Panc1 (cell line): ENCODE results near the gene MMP15. TPM values are rescaled to one million over a fixed set of nuclear protein-coding genes. Genes with fewer than 3 reads are reported as not detected.

Experiments
- ATAC-seq: fragments of 200-7000 bp; cut with Tn5 transposase; 2 replicates; pipeline ENCODE4 v1.9.1; 2020; ENCODE audit warnings: mild to moderate bottlenecking, moderate library complexity
- BruUV-seq: library from RNA; stranded (reverse); fragments of 400-500 nt; replicated peaks from 2 replicates; lab custom pipeline; 2021; lab: Mats Ljungman, UMichigan
- CTCF ChIA-PET: fragments of 300-600 bp; sonication (Branson Sonifier 250); formaldehyde crosslinking; loops from one replicate; lab custom pipeline; 2022; ENCODE audit warnings: antibody characterized with exemption; lab: Charles Lee
- POLR2A ChIA-PET: fragments of 300-600 bp; sonication (Branson Sonifier 250); formaldehyde crosslinking; loops from one replicate; lab custom pipeline; 2022; ENCODE audit warnings: antibody characterized with exemption; lab: Charles Lee
- DNase-seq: peaks from one replicate; pipeline ENCODE4 v3.0.0-alpha.2; 2010; ENCODE audit warnings: low read depth, low spot score
- H3K27ac ChIP-seq: 2 replicates; pipeline ENCODE4 v1.5.1; 2011; ENCODE audit warnings: mild to moderate bottlenecking, low read length, inconsistent platforms
- H3K27me3 ChIP-seq: fragments of 200-500 bp; sonication (Bioruptor generic); 2 replicates; pipeline ENCODE4 v1.6.0; 2014; ENCODE audit warnings: low read length, inconsistent platforms; ENCODE audit not compliant: control insufficient read depth, insufficient read depth
- H3K36me3 ChIP-seq: fragments of 200-500 bp; sonication (Bioruptor generic); 2 replicates; pipeline ENCODE4 v1.5.1; 2014; ENCODE audit warnings: inconsistent platforms, mild to moderate bottlenecking, low read length, moderate library complexity; ENCODE audit not compliant: control insufficient read depth, insufficient read depth
- H3K4me1 ChIP-seq: 2 replicates; pipeline ENCODE4 v1.5.1; 2011; ENCODE audit warnings: inconsistent platforms, mild to moderate bottlenecking, low read length, moderate library complexity; ENCODE audit not compliant: control insufficient read depth, insufficient read depth
- H3K4me3 ChIP-seq, 2 experiments: 2 replicates each; pipeline ENCODE4 v1.5.1; 2011 to 2012; ENCODE audit warnings: low read depth in 2 of 2, low read length in 2 of 2, mild to moderate bottlenecking in 2 of 2, inconsistent platforms in 1 of 2, moderate library complexity in 1 of 2
- H3K9me3 ChIP-seq: fragments of 200-500 bp; sonication (Bioruptor generic); 2 replicates; pipeline ENCODE4 v1.5.1; 2014; ENCODE audit warnings: low read depth, mild to moderate bottlenecking, inconsistent platforms, low read length, moderate library complexity; ENCODE audit not compliant: control insufficient read depth, insufficient read depth
- CTCF ChIP-seq: fragments of 450-650 bp; IDR thresholded peaks from 2 replicates; pipeline ENCODE4 v1.5.1; 2017; ENCODE audit warnings: mild to moderate bottlenecking
- POLR2AphosphoS5 ChIP-seq: IDR thresholded peaks from 2 replicates; pipeline ENCODE4 v1.6.1; 2012; ENCODE audit warnings: mild to moderate bottlenecking, low read depth, low read length, moderate library complexity
- REST ChIP-seq, 2 experiments: IDR thresholded peaks; 2 replicates each; pipeline ENCODE4 v1.6.1; 2011 to 2012; ENCODE audit warnings: low read depth in 2 of 2, control low read depth in 1 of 2, low read length in 1 of 2, mild to moderate bottlenecking in 1 of 2, moderate library complexity in 1 of 2; ENCODE audit not compliant: insufficient read depth in 1 of 2
- SIN3A ChIP-seq: IDR thresholded peaks from 2 replicates; pipeline ENCODE4 v1.6.1; 2012; ENCODE audit warnings: low read depth, mild to moderate bottlenecking, low read length, moderate library complexity, borderline replicate concordance; ENCODE audit not compliant: insufficient read depth
- TCF7L2 ChIP-seq: IDR thresholded peaks from 2 replicates; pipeline ENCODE4 v1.6.1; 2011; ENCODE audit warnings: mild to moderate bottlenecking, low read depth, low read length, inconsistent platforms
- in situ Hi-C: cut with HindIII; loops from 2 replicates; pipeline ENCODE4 v1.10.0; 2016; ENCODE audit warnings: low sequenced_read_pairs, low pct_unique_long_range_greater_than_20kb
- intact Hi-C: fragments of 100-400 bp; cut with micrococcal nuclease; formaldehyde crosslinking; loops from one replicate; pipeline ENCODE4 v1.10.0; 2022; ENCODE audit not compliant: unreplicated experiment
- total RNA-seq: library from RNA; stranded (reverse); gene quantifications from one replicate; pipeline ENCODE4 v1.2.1, GENCODE V29; 2021; ENCODE audit not compliant: unreplicated experiment

Gene MMP15
- total RNA-seq, 1 experiment from 2014 or later = 10.9 TPM

- Histone ChIP-seq H3K4me1 (no peaks in the 10 kb centered on the region; the same call in 1 of the 2 replicates), H3K36me3 (no peaks in the 10 kb centered on the region), H3K4me3 (no peak overlapping the region), H3K9me3 (no peaks in the 10 kb centered on the region), H3K27me3 (no peaks in the 10 kb centered on the region), H3K27ac (no peak overlapping the region)
- intact Hi-C loops = no loop called here
- in situ Hi-C loops = no loop called here
- ATAC-seq = no peak
- TF ChIP-seq CTCF (no peak), SIN3A (no peak), REST (IDR thresholded peaks at IDR 0.05; ENCODE audit: insufficient read depth in 1 of 2, low read depth in 2 of 2, low read length in 1 of 2) (no peak)
- BruUV-seq = no TSS peak
- CTCF ChIA-PET = no interaction called here
- no peak for DNase-seq
- POLR2A ChIA-PET = no interaction called here
Observed at GRCh38 chr16:58045096-58045495, 19.5 kb downstream of the MMP15 start.

- BruUV-seq = no TSS peak
- in situ Hi-C loops = no loop called here
- DNase-seq = no peak
- no peaks in the 10 kb centered on the region for H3K36me3 ChIP-seq
- TF ChIP-seq REST (IDR thresholded peaks at IDR 0.05; ENCODE audit: insufficient read depth in 1 of 2, low read depth in 2 of 2, low read length in 1 of 2) = no peak
- no peak for TF ChIP-seq TCF7L2
- no peak for TF ChIP-seq SIN3A
- TF ChIP-seq CTCF = no peak
- no peak for TF ChIP-seq POLR2AphosphoS5
- H3K27ac ChIP-seq = no peak overlapping the region
- H3K4me1 ChIP-seq = no peaks in the 10 kb centered on the region; the same call in 1 of the 2 replicates
- ChIA-PET POLR2A (no interaction called here), CTCF (no interaction called here)
- no peaks in the 10 kb centered on the region for H3K27me3 ChIP-seq
- intact Hi-C loops = no loop called here
- no peak for ATAC-seq
- no peaks in the 10 kb centered on the region for H3K9me3 ChIP-seq
- H3K4me3 ChIP-seq = no peak overlapping the region
Observed at GRCh38 chr16:58046054-58046881, 20.7 kb downstream of the MMP15 start.
